ENCODE data around the gene HNRNPF.

GRCh38 chr10:43376828-43377423 lies 32.1 kb downstream of the HNRNPF start:
- no peak for TF ChIP-seq CTCF (IDR thresholded peaks at IDR 0.05; ENCODE audit: insufficient read depth, low read length, poor library complexity, severe bottlenecking)
- no peak for TF ChIP-seq EZH2phosphoT487 (conservative IDR thresholded peaks at IDR 0.05; ENCODE audit: low read length)
